A673 (cell line): ENCODE data around the gene TMEM131L.

Experiments used
- CTCF ChIP-seq: fragments of 300-800, 200-600 bp; sonication (generic); conservative IDR thresholded peaks from 2 replicates; pipeline ENCODE4 v1.5.1; 2017; ENCODE audit warnings: low read depth, mild to moderate bottlenecking, antibody characterized with exemption, low read length, moderate library complexity, mixed read lengths
- EZH2 ChIP-seq: fragments of 200-600 bp; sonication (generic); IDR thresholded peaks from 2 replicates; pipeline ENCODE4 v1.6.1; 2017; ENCODE audit warnings: borderline replicate concordance, low read depth, mild to moderate bottlenecking, mixed read lengths, antibody characterized with exemption, low read length; ENCODE audit not compliant: poor library complexity, severe bottlenecking

- no peak for TF ChIP-seq EZH2
- no peak for TF ChIP-seq CTCF
Observed at GRCh38 chr4:153483432-153484418, 17.6 kb downstream of the TMEM131L start.
